ENCODE measurements around the gene PIP.
A peak's percentile ranks its signal among the peaks of the same experiment; 100 is the strongest.
"Not testable (repeated sequence)": the region's sequence is repeated elsewhere in the genome, so short reads cannot be mapped to it uniquely, and the experiment has no call there.

PIP gene

DNA sequence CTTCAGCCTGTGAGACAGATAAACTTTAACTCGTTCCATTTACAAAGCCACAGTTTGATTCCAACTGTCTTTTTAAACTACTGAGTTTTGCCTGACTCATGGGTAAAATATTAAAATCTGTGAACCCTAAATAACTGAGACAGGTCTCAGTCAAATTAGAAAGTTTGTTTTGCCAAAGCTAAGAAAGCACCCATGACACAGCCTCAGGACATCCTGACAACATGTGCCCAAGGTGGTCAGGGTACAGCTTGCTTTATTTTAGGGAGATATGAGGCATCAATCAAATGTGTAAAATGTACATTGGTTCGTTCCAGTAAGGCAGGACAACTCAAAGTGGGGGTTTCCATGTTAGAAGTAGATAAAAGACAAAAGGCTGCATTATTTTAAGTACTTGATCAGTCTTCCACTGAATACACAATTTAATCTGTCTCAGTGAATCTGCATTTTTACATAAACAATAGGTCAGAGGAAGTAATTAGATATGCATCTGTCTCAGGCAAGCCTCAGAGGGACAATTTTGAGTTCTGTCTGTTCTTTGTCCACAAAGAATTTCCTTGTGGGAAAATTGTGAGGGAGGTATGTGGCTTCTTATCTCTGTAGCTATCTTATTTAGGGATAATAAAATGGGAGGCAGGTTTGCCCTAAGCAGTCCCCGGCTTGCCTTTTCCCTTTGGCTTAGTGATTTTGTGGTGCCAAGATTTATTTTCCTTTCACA lies 11.0 kb upstream of the PIP start:
- TF ChIP-seq, protein P1, sequence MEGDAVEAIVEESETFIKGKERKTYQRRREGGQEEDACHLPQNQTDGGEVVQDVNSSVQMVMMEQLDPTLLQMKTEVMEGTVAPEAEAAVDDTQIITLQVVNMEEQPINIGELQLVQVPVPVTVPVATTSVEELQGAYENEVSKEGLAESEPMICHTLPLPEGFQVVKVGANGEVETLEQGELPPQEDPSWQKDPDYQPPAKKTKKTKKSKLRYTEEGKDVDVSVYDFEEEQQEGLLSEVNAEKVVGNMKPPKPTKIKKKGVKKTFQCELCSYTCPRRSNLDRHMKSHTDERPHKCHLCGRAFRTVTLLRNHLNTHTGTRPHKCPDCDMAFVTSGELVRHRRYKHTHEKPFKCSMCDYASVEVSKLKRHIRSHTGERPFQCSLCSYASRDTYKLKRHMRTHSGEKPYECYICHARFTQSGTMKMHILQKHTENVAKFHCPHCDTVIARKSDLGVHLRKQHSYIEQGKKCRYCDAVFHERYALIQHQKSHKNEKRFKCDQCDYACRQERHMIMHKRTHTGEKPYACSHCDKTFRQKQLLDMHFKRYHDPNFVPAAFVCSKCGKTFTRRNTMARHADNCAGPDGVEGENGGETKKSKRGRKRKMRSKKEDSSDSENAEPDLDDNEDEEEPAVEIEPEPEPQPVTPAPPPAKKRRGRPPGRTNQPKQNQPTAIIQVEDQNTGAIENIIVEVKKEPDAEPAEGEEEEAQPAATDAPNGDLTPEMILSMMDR (IDR thresholded peaks at IDR 0.05; ENCODE audit: low read depth, low read length): no peak
- no peak for DNase-seq (ENCODE audit: extremely low read depth, low read depth)

DNA sequence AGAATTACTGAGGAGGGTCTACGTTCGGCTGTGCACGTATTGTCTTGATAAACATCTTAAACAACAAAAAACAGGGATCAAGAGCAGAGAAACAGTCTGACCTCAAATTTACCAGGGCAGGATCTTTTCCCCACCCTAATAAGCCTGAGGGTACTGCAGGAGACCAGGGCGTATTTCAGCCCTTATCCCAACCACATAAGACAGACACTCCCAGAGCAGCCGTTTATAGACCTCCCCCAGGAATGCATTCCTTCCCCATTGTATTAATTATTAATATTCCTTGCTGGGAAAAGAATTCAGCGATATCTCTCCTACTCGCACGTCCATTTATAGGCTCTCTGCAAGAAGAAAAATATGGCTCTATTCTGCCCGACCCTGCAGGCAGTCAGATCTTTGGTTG lies 8.6 kb upstream of the PIP start:
- DNase-seq (ENCODE audit: extremely low read depth, low read depth): not testable (repeated sequence)

DNA sequence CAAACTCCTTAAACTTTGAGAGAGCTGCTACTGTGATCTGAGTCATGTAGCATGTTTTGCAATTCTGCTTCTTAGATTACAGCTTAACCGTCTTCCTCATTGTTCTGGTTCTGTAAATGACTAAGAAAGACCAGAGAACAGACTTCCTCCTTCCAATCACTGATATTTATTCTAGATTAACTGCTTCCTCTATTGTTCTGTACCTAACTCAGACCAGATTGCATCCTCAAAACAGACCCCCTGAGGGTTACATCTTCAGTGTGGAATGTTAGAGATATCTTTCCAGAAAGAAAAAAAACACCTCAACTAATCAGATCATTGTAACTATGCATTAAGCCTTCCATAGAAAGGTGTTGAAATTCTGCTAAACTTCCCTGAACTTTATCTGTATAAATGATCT lies 5.7 kb upstream of the PIP start:
- peak; percentile 3 for DNase-seq (ENCODE audit: extremely low read depth, low read depth)
- TF ChIP-seq, protein P1 (IDR thresholded peaks at IDR 0.05; ENCODE audit: low read depth, low read length): no peak

DNA sequence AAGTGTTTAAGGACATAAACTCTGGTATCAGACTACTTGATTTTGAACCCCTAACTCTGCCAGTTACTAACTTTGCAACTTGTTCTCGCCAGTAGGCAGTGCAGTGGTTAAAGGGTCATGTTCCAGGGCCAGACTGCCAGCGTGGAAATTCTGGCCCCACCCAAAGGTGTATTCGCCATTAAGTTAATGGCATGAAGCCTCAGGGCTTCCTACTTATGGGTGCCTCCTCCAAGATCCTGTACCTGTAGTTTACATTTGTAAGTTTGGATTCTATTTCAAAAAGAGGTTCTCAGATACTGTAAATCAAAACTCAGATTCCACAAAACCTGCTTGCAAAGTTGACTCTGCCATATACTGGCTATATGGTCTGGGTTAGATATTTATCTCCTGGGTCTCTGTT lies 2.8 kb upstream of the PIP start:
- TF ChIP-seq, protein P1 (IDR thresholded peaks at IDR 0.05; ENCODE audit: low read depth, low read length): no peak
- DNase-seq (ENCODE audit: extremely low read depth, low read depth): no peak

DNA sequence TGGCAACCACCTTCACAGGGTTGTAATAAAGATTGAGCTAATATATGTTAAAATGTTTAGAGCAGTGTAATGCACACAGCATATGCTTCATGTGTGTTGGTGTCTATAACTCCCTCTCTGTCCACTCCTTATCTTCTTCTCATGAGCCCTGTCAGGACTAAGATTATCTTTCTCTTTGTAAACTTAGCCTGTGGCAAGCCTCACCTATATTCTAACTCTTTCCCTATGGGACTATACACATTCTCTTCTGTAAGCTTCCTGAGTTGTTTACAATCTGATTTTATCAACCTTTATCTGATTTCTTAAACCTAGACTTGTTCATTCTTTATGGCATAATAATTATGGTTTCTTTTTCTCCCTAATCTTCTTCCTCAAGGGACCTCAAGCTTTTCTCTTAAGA lies 2.4 kb upstream of the PIP start:
- TF ChIP-seq, protein P1 (IDR thresholded peaks at IDR 0.05; ENCODE audit: low read depth, low read length): no peak
- DNase-seq (ENCODE audit: extremely low read depth, low read depth): no peak

DNA sequence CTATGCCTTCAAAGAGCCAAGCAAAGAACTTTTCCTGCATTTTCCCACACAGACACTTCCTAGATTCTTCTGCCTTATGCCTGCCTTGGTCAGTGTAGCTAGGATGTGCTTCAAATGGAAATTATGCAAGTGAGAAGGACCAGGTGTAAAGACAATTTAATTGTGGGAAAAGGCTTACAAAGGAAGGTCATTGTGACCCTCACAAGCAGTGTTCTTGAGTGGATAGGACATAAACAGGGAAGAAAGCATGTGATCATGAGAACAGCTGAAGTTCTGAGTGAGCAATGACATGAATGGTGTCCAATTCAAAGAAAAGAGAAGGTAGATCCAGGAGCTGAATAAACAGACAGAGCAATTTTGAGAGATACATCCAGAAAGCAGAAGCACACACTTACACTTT lies 1.3 kb upstream of the PIP start:
- TF ChIP-seq, protein P1 (IDR thresholded peaks at IDR 0.05; ENCODE audit: low read depth, low read length): no peak
- no peak for DNase-seq (ENCODE audit: extremely low read depth, low read depth)

DNA sequence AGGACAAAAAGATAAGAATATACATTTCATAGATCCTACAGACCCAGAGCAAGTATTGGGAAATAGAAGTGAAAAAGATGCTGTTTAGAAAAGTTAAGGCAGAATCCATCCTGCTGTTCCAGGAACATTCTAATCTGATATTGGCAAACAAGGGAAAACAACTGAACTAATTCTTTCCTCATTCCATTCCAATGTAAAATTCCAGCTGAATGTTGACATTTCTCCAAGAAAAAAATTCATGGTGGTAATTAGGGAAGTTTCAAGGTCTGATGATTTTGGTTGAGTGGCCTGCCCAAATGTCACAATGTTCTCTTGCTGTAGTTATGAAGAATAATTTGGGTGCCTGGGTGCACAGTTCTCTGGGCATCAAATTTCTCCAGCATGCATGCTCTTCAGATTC lies 15.2 kb downstream of the PIP start:
- DNase-seq (ENCODE audit: extremely low read depth, low read depth): no peak
- TF ChIP-seq, protein P1 (IDR thresholded peaks at IDR 0.05; ENCODE audit: low read depth, low read length): no peak

DNA sequence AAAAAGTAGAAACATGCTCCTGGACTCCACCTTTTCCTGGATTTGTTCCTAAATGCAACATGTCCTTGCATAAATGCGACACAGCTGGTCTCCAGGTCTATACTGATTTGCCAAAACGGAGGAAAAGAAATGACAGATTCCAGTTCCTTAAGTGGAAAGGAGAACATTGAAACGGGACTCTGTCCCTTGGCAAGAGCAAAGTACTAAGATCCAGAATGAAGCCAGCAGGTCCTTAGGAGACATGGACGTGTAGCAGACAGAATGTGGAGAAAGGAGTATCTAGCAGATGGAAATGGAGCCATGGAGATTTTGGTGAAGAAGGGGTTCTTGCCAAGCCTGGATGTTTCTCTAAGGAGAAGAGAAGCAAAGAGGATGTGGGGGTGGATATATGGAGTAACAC lies 16.2 kb downstream of the PIP start:
- TF ChIP-seq, protein P1 (IDR thresholded peaks at IDR 0.05; ENCODE audit: low read depth, low read length): no peak
- DNase-seq (ENCODE audit: extremely low read depth, low read depth): no peak

All from AG09319 (cell line).